NT2/D1 (cell line): Measurements from ENCODE around the gene MLH3.

ENCODE experiments used
- SUZ12 ChIP-seq: IDR thresholded peaks from 2 replicates; pipeline ENCODE4 v1.6.1; 2011; ENCODE audit not compliant: insufficient read length, insufficient read depth; ENCODE audit errors: extremely low read depth
- YY1 ChIP-seq: IDR thresholded peaks from 2 replicates; pipeline ENCODE4 v1.6.1; 2011; ENCODE audit not compliant: insufficient read length, insufficient read depth
- ZNF274 ChIP-seq: IDR thresholded peaks from 2 replicates; pipeline ENCODE4 v1.6.1; 2011; ENCODE audit warnings: mild to moderate bottlenecking, low read depth, low read length

- TF ChIP-seq YY1 (no peak), SUZ12 (no peak), ZNF274 (no peak)
Observed at GRCh38 chr14:75050852-75051555, at the start of gene MLH3.
